Neural cell (in vitro differentiated cells): ENCODE results near the gene ADSS1. TPM values are rescaled to one million over a fixed set of nuclear protein-coding genes. Genes with fewer than 3 reads are reported as not detected.

Experiments
- H2AFZ ChIP-seq: fragments of 200-600, 300-800 bp; sonication (generic), shearing (Covaris generic); 2 replicates; pipeline ENCODE4 v1.6.0; 2014; ENCODE audit warnings: low read depth, mild to moderate bottlenecking, antibody characterized with exemption, low read length, moderate library complexity
- H3F3A ChIP-seq: fragments of 200-600 bp; shearing (Covaris generic); 2 replicates; pipeline ENCODE4 v1.6.1; 2016; ENCODE audit warnings: mild to moderate bottlenecking, moderate library complexity, mixed read lengths, antibody characterized with exemption, low read length; ENCODE audit not compliant: insufficient read depth, poor library complexity, severe bottlenecking
- H3K27ac ChIP-seq: fragments of 200-600, 300-800 bp; sonication (generic), shearing (Covaris generic); 2 replicates; pipeline ENCODE4 v1.5.1; 2014; ENCODE audit warnings: mild to moderate bottlenecking, low read length, moderate library complexity
- H3K27me3 ChIP-seq: fragments of 300-800, 200-600 bp; sonication (generic), shearing (Covaris generic); 2 replicates; pipeline ENCODE4 v1.6.0; 2014; ENCODE audit warnings: mild to moderate bottlenecking, low read depth, low read length, moderate library complexity; ENCODE audit not compliant: insufficient read depth
- H3K36me3 ChIP-seq: fragments of 300-800, 200-600 bp; sonication (generic), shearing (Covaris generic); 2 replicates; pipeline ENCODE4 v1.5.1; 2014; ENCODE audit warnings: mild to moderate bottlenecking, antibody characterized with exemption, low read length, moderate library complexity; ENCODE audit not compliant: insufficient read depth
- H3K4me2 ChIP-seq: fragments of 300-800, 200-600 bp; sonication (generic), shearing (Covaris generic); 2 replicates; pipeline ENCODE4 v1.6.0; 2014; ENCODE audit warnings: mild to moderate bottlenecking, low read length
- H3K4me3 ChIP-seq: fragments of 300-800, 200-600 bp; sonication (generic), shearing (Covaris generic); 2 replicates; pipeline ENCODE4 v1.5.1; 2014; ENCODE audit warnings: mild to moderate bottlenecking, low read length, moderate library complexity
- H3K79me2 ChIP-seq: fragments of 200-600 bp; shearing (Covaris generic); replicated peaks from 2 replicates; pipeline ENCODE4 v1.6.0; 2014; ENCODE audit warnings: mild to moderate bottlenecking, low read length, moderate library complexity; ENCODE audit not compliant: insufficient read depth
- H3K9ac ChIP-seq: fragments of 300-800, 200-600 bp; sonication (generic), shearing (Covaris generic); 2 replicates; pipeline ENCODE4 v1.6.1; 2016; ENCODE audit warnings: mild to moderate bottlenecking, low read length, mixed read lengths
- H3K9me2 ChIP-seq: fragments of 200-600 bp; shearing (Covaris generic); 2 replicates; pipeline ENCODE4 v1.6.1; 2016; ENCODE audit warnings: mild to moderate bottlenecking, low read length, mixed read lengths; ENCODE audit not compliant: insufficient read depth
- H3K9me3 ChIP-seq: fragments of 200-600, 300-800 bp; sonication (generic), shearing (Covaris generic); 2 replicates; pipeline ENCODE4 v1.6.1; 2016; ENCODE audit warnings: mild to moderate bottlenecking, mixed run types, low read length, moderate library complexity, mixed read lengths
- H4K20me1 ChIP-seq: fragments of 200-600 bp; shearing (Covaris generic); 2 replicates; pipeline ENCODE4 v1.6.1; 2016; ENCODE audit warnings: mild to moderate bottlenecking, mixed run types; ENCODE audit not compliant: insufficient read depth
- CTCF ChIP-seq: fragments of 450-650 bp; IDR thresholded peaks from 2 replicates; pipeline ENCODE4 v1.5.1; 2014; ENCODE audit warnings: antibody characterized with exemption, mild to moderate bottlenecking, moderate library complexity; ENCODE audit not compliant: poor library complexity, severe bottlenecking
- EP300 ChIP-seq: fragments of 450-650 bp; conservative IDR thresholded peaks from 2 replicates; pipeline ENCODE4 v1.6.1; 2014; ENCODE audit warnings: antibody characterized with exemption, mild to moderate bottlenecking, moderate library complexity; ENCODE audit not compliant: poor library complexity, severe bottlenecking
- EZH2 ChIP-seq: fragments of 200-600, 300-800 bp; shearing (Covaris generic), sonication (generic); IDR thresholded peaks from 2 replicates; pipeline ENCODE4 v1.6.1; 2014; ENCODE audit warnings: antibody characterized with exemption, low read length, borderline replicate concordance, mild to moderate bottlenecking; ENCODE audit not compliant: insufficient read depth, poor library complexity, severe bottlenecking
- MXI1 ChIP-seq: fragments of 450-650 bp; conservative IDR thresholded peaks from 2 replicates; pipeline ENCODE4 v1.6.1; 2014; ENCODE audit warnings: antibody characterized with exemption, mild to moderate bottlenecking; ENCODE audit not compliant: poor library complexity, severe bottlenecking
- POLR2AphosphoS5 ChIP-seq: IDR thresholded peaks from 2 replicates; pipeline ENCODE4 v1.6.1; 2012
- RAD21 ChIP-seq: fragments of 450-650 bp; conservative IDR thresholded peaks from 2 replicates; pipeline ENCODE4 v1.6.1; 2014; ENCODE audit warnings: antibody characterized with exemption, mild to moderate bottlenecking, moderate library complexity
- REST ChIP-seq: IDR thresholded peaks from 2 replicates; pipeline ENCODE4 v1.6.1; 2012; ENCODE audit warnings: borderline replicate concordance
- SMC3 ChIP-seq: fragments of 450-650 bp; conservative IDR thresholded peaks from 2 replicates; pipeline ENCODE4 v1.6.1; 2014; ENCODE audit warnings: antibody characterized with exemption, mild to moderate bottlenecking, moderate library complexity; ENCODE audit not compliant: poor library complexity
- TAF1 ChIP-seq: IDR thresholded peaks from 2 replicates; pipeline ENCODE4 v1.6.1; 2012; ENCODE audit warnings: low read depth
- polyA plus RNA-seq: library from polyadenylated mRNA; depleted of rRNA; stranded (reverse); fragments of >200 nt; gene quantifications from 2 replicates; pipeline ENCODE4 v1.2.3, GENCODE V29; 2014

The ADSS1 gene
- polyA plus RNA-seq, 1 donor from 2014 or later, result 4.3 TPM

GRCh38 chr14:104721505-104722431 lies 2.3 kb upstream of the ADSS1 start:
- H3K27me3 ChIP-seq, result peaks cover 4% of the 10 kb centered on the region
- H3K79me2 ChIP-seq, result no peaks in the 10 kb centered on the region
- H4K20me1 ChIP-seq, result no peaks in the 10 kb centered on the region
- no peak for TF ChIP-seq SMC3
- no peak for TF ChIP-seq CTCF
- no peak for TF ChIP-seq EZH2
- TF ChIP-seq EP300, result no peak
- TF ChIP-seq POLR2AphosphoS5, result no peak
- no peak for TF ChIP-seq MXI1
- no peak for TF ChIP-seq REST
- no peak for TF ChIP-seq RAD21
- TF ChIP-seq TAF1, result no peak
- H3K36me3 ChIP-seq, result no peaks in the 10 kb centered on the region
- no peaks in the 10 kb centered on the region for H3F3A ChIP-seq
- no peak overlapping the region for H3K27ac ChIP-seq
- H3K9me2 ChIP-seq, result no peaks in the 10 kb centered on the region
- H3K4me2 ChIP-seq, result no peak overlapping the region
- no peak overlapping the region for H2AFZ ChIP-seq
- no peak overlapping the region for H3K4me3 ChIP-seq
- no peaks in the 10 kb centered on the region for H3K9me3 ChIP-seq
- no peak overlapping the region for H3K9ac ChIP-seq

GRCh38 chr14:104722938-104723650 lies 935 bp upstream of the ADSS1 start:
- no peaks in the 10 kb centered on the region for H3K36me3 ChIP-seq
- no peaks in the 10 kb centered on the region for H3K9me2 ChIP-seq
- no peak overlapping the region for H2AFZ ChIP-seq
- H4K20me1 ChIP-seq, result no peaks in the 10 kb centered on the region
- no peaks in the 10 kb centered on the region for H3F3A ChIP-seq
- H3K27ac ChIP-seq, result no peak overlapping the region
- H3K4me3 ChIP-seq, result peak overlapping the region; percentile 57
- no peaks in the 10 kb centered on the region for H3K9me3 ChIP-seq
- H3K4me2 ChIP-seq, result no peak overlapping the region
- H3K27me3 ChIP-seq, result peaks cover 4% of the 10 kb centered on the region
- H3K79me2 ChIP-seq, result no peaks in the 10 kb centered on the region
- H3K9ac ChIP-seq, result no peak overlapping the region
- no peak for TF ChIP-seq RAD21
- no peak for TF ChIP-seq REST
- no peak for TF ChIP-seq SMC3
- TF ChIP-seq CTCF, result no peak
- no peak for TF ChIP-seq POLR2AphosphoS5
- no peak for TF ChIP-seq MXI1
- TF ChIP-seq EZH2, result no peak
- no peak for TF ChIP-seq EP300
- TF ChIP-seq TAF1, result no peak
